Transverse colon (tissue), 4 donors: Measurements from ENCODE around the gene MTERF4. TPM values are rescaled to one million over a fixed set of nuclear protein-coding genes. Genes with fewer than 3 reads are reported as not detected.
A peak's percentile ranks its signal among the peaks of the same experiment; 100 is the strongest.

ENCODE experiments used
- DNase-seq: peaks from one replicate; pipeline ENCODE4 v3.0.0-alpha.2; 2019
- H3K27ac ChIP-seq, 4 donors: fragments of 200-600 bp; sonication (generic); 2 replicates each; pipeline ENCODE4 v1.5.1; 2016 to 2018; ENCODE audit warnings: inconsistent platforms in 4 of 4
- H3K27me3 ChIP-seq: fragments of 200-600 bp; sonication (generic); 2 replicates; pipeline ENCODE4 v1.5.1; 2017; ENCODE audit warnings: inconsistent platforms
- H3K36me3 ChIP-seq, 4 donors: fragments of 200-600 bp; sonication (generic); 2 replicates each; pipeline ENCODE4 v1.5.1; 2017 to 2019; ENCODE audit warnings: inconsistent platforms in 4 of 4
- H3K4me1 ChIP-seq, 4 donors: fragments of 200-600 bp; sonication (generic); 2 replicates each; pipeline ENCODE4 v1.5.1; 2017 to 2020; ENCODE audit warnings: inconsistent platforms in 4 of 4
- H3K4me3 ChIP-seq, 4 donors: fragments of 200-600 bp; sonication (generic); 1 replicate in 1 of 4; 2 replicates in 3 of 4; pipeline versions ENCODE4 v1.5.1 to v1.6.1; 2017 to 2019; ENCODE audit warnings: inconsistent platforms in 4 of 4
- H3K9me3 ChIP-seq, 2 donors: fragments of 200-600 bp; sonication (generic); 2 replicates each; pipeline ENCODE4 v1.5.1; 2017 to 2019; ENCODE audit warnings: inconsistent platforms in 2 of 2
- EP300 ChIP-seq: sonication (generic); formaldehyde crosslinking; IDR thresholded peaks from one replicate; pipeline ENCODE4 v1.6.1; 2017; ENCODE audit warnings: antibody characterized with exemption, low read depth
- POLR2A ChIP-seq: fragments of 450-650 bp; IDR thresholded peaks from one replicate; pipeline ENCODE4 v1.6.1; 2016; ENCODE audit warnings: antibody characterized with exemption, mild to moderate bottlenecking, moderate library complexity
- POLR2AphosphoS5 ChIP-seq, 3 donors: sonication (generic); formaldehyde crosslinking; IDR thresholded peaks; one replicate each; pipeline ENCODE4 v1.6.1; 2016; ENCODE audit warnings: antibody characterized with exemption in 3 of 3
- WGBS, 2 donors: methylation state at CpG; one replicate each; pipeline ENCODE4 v1.1.5; 2018; ENCODE audit warnings: low coverage in 1 of 2; 5-methylcytosine and 5-hydroxymethylcytosine counted together
- in situ Hi-C, 4 donors: fragments of 200-750 bp; cut with MboI; loops; one replicate each; pipeline versions ENCODE4 v1.15.0 to v1.15.1; 2017; ENCODE audit warnings: low sequenced_read_pairs in 3 of 4, low pct_ligation_motif_present in 1 of 4, low pct_unique_long_range_greater_than_20kb in 1 of 4
- intact Hi-C: fragments of 100-400 bp; cut with DNase I; formaldehyde crosslinking; loops from one replicate; pipeline ENCODE4 v1.15.1; 2023; ENCODE audit warnings: low total_unique reads
- total RNA-seq, 4 donors: library from RNA; depleted of rRNA; stranded (reverse); fragments of >200 nt; gene quantifications; one replicate each; pipeline ENCODE4 v1.1.0, GENCODE V29; 2016
- TF ChIP-seq, protein P1 (sequence below), 5 experiments: fragments of 200-600 bp in 3 of 5; fragments of 450-650 bp in 2 of 5; sonication (generic) in 3 of 5; IDR thresholded peaks; 1 replicate in 2 of 5; 2 replicates in 3 of 5; pipeline ENCODE4 v1.5.1; 2016 to 2017; ENCODE audit warnings: antibody characterized with exemption in 5 of 5, inconsistent platforms in 3 of 5, mild to moderate bottlenecking in 2 of 5, moderate library complexity in 1 of 5

Gene MTERF4
- total RNA-seq, 4 donors from 2014 or later: 25.4 to 161 (median 34.3) TPM

DNA sequence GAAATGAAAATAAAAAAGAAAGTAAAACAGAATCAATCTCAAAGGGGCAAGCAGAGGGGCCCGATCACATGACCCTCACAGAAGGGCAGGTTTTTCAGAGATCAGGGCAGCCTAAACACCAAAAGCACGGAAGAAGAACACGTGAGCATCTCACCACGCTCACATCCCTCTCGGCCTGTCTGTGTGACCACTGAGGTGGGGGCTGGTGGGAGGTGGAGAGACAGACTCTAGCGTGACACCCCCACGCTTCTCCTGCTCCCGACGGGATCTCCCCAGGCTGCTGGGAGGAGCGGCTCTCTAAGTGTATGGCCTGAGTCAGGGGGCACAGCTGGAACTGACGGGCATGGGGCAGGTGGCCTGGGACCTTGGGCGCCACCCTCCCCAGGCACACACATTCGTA is 23.5 kb upstream of the MTERF4 start:
- Histone ChIP-seq H3K36me3 (no peaks in the 10 kb centered on the region), H3K4me1 (no peaks in the 10 kb centered on the region), H3K4me3 (no peak overlapping the region), H3K9me3 (no peaks in the 10 kb centered on the region), H3K27ac (no peak overlapping the region), H3K27me3 (no peaks in the 10 kb centered on the region)
- in situ Hi-C loops (no loop called here), intact Hi-C loops (no loop called here)
- WGBS, 2 donors: 75 to 87% methylated on average over 5 to 12 of the region's 13 CpGs
- TF ChIP-seq EP300 (no peak), POLR2A (no peak)
- TF ChIP-seq, protein P1, sequence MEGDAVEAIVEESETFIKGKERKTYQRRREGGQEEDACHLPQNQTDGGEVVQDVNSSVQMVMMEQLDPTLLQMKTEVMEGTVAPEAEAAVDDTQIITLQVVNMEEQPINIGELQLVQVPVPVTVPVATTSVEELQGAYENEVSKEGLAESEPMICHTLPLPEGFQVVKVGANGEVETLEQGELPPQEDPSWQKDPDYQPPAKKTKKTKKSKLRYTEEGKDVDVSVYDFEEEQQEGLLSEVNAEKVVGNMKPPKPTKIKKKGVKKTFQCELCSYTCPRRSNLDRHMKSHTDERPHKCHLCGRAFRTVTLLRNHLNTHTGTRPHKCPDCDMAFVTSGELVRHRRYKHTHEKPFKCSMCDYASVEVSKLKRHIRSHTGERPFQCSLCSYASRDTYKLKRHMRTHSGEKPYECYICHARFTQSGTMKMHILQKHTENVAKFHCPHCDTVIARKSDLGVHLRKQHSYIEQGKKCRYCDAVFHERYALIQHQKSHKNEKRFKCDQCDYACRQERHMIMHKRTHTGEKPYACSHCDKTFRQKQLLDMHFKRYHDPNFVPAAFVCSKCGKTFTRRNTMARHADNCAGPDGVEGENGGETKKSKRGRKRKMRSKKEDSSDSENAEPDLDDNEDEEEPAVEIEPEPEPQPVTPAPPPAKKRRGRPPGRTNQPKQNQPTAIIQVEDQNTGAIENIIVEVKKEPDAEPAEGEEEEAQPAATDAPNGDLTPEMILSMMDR (IDR thresholded peaks at IDR 0.05): no peak
- no peak for DNase-seq

DNA sequence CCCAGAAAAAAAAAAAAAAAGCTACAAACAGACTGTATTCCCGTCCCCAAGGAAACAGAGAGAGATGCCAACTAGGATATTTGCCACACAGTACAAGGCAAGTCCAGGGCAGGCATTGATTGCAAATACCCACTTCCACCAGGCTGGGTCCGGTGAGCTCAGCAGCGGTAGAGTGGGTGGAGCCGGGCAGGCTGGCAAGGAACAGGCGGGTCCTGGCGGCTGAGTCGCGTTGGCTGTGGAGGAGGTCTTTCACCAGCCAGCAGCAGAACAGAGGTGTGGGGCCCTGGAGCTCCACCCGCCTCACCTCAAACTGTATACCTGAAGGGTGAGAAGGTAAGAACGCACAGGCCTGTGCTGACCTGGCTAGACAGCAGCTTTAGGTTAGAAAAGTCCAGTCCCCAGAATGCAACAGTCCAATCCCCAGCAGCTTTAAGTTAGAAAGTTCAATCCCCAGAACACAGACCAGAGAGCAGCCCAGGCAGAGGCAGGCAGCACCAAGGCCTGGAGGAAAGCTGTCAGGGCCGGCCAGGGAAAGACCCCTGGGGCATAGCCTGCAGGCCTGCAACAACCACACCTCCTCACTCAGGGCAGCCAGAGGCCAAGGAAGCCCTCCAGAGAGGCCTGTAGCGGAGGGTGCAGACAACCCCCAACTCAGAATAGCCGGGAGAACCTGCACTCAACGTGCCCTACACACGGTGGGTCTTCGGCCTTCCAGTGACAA is 21.9 kb upstream of the MTERF4 start:
- intact Hi-C loops: no loop called here

DNA sequence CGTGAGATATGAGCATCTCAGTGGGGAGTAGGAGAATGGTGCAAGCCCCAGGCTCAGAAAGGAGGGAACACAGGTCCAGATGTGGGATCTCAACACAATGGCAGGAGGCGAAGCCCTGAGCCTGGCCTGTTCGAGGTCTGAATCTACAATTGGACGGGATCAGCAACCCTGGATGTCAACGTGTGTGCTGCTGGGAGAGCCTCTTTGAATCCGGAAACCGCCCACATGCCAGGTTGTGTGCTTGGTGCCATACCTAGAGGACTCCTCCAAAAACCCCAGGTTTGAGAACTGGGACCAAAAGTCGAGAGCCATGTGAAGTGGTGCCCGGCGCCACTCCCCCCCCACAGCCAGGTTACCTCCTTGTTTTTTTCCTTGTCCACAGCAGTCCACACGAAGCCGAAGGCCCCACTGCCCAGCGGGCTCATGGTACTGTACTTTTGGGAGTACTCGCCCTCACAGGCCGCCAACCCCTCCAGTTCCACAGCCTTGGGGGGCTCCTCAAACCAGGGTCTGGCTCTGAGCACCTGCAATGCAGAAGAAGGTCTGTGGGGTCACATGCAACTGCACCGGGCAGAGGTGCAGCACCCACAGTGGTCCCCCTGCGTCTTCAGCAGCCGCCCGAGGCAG is 20.4 kb upstream of the MTERF4 start:
- no peaks in the 10 kb centered on the region for H3K4me1 ChIP-seq
- H3K4me3 ChIP-seq: no peak overlapping the region
- 83 to 94% methylated on average over 1 to 19 of the region's 19 CpGs for WGBS, 2 donors
- in situ Hi-C loops: no loop called here
- no peaks in the 10 kb centered on the region for H3K36me3 ChIP-seq
- no peak overlapping the region for H3K27ac ChIP-seq
- DNase-seq: no peak
- intact Hi-C loops: no loop called here
- H3K9me3 ChIP-seq: no peaks in the 10 kb centered on the region
- no peak for TF ChIP-seq POLR2A
- no peak for TF ChIP-seq POLR2AphosphoS5 (IDR thresholded peaks at IDR 0.05)
- no peak for TF ChIP-seq EP300
- TF ChIP-seq, protein P1 (IDR thresholded peaks at IDR 0.05): no peak
- no peaks in the 10 kb centered on the region for H3K27me3 ChIP-seq

More for the DNA sequence above, 21.9 kb upstream of the MTERF4 start:
- no peak overlapping the region for H3K4me3 ChIP-seq
- H3K4me1 ChIP-seq: no peaks in the 10 kb centered on the region
- WGBS, 2 donors: 57 to 79% methylated on average over 1 to 10 of the region's 16 CpGs
- in situ Hi-C loops: no loop called here
- TF ChIP-seq, protein P1 (IDR thresholded peaks at IDR 0.05): peak in 1 of 5 experiments; percentile 21
- no peak for TF ChIP-seq EP300
- H3K9me3 ChIP-seq: no peaks in the 10 kb centered on the region
- no peak overlapping the region for H3K27ac ChIP-seq
- peak; percentile 70 for DNase-seq
- H3K27me3 ChIP-seq: no peaks in the 10 kb centered on the region
- no peaks in the 10 kb centered on the region for H3K36me3 ChIP-seq

DNA sequence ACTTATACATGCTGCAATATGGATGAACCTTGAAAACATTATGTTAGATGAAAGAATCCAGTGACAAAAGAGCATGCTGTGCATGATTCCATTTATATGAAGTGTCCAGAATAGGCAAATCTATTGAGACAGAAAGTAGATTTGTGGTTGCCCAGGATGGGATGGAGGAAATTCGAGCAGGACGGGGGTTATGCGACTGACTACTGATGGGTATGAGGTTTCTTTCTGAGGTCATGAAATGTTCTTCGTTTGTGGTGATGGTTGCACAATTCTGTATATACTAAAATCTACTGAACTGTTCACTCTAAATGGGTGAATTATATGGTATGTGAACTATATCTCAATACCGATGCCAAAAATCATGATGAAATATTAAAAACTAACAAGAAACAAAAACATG is 18.9 kb upstream of the MTERF4 start:
- WGBS, 2 donors: 88 to 93% methylated on average over 5 of the region's 5 CpGs
- intact Hi-C loops: no loop called here
- Histone ChIP-seq H3K9me3 (no peaks in the 10 kb centered on the region), H3K4me3 (no peak overlapping the region), H3K27ac (no peak overlapping the region), H3K4me1 (no peaks in the 10 kb centered on the region), H3K27me3 (no peaks in the 10 kb centered on the region), H3K36me3 (no peaks in the 10 kb centered on the region)
- TF ChIP-seq EP300: no peak
- TF ChIP-seq, protein P1 (IDR thresholded peaks at IDR 0.05): no peak
- no peak for TF ChIP-seq POLR2A
- no peak for TF ChIP-seq POLR2AphosphoS5 (IDR thresholded peaks at IDR 0.05)
- no peak for DNase-seq
- in situ Hi-C loops: no loop called here
